ENCODE data around the gene PPME1.

DNA sequence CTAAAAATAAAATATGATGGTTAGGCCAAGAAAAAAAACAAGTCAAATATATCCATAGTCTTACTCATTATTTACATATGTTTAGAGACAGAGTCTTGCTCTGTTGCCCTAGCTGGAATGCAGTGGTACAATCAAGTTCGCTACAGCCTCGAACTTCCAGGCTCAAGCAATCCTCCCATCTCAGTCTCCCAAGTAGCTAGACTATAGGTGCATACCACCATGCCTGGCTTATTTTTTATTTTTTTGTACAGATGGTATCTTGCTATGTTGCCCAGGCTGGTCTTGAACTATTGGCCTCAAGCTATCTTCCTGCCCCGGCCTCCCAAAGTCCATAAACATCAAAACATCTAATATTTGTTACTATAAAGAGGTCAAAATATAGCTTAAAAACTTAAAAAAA is 36.4 kb upstream of the PPME1 start:
- TF ChIP-seq, protein P1, sequence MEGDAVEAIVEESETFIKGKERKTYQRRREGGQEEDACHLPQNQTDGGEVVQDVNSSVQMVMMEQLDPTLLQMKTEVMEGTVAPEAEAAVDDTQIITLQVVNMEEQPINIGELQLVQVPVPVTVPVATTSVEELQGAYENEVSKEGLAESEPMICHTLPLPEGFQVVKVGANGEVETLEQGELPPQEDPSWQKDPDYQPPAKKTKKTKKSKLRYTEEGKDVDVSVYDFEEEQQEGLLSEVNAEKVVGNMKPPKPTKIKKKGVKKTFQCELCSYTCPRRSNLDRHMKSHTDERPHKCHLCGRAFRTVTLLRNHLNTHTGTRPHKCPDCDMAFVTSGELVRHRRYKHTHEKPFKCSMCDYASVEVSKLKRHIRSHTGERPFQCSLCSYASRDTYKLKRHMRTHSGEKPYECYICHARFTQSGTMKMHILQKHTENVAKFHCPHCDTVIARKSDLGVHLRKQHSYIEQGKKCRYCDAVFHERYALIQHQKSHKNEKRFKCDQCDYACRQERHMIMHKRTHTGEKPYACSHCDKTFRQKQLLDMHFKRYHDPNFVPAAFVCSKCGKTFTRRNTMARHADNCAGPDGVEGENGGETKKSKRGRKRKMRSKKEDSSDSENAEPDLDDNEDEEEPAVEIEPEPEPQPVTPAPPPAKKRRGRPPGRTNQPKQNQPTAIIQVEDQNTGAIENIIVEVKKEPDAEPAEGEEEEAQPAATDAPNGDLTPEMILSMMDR (IDR thresholded peaks at IDR 0.05) = no peak
- TF ChIP-seq ZFX (IDR thresholded peaks at IDR 0.05; ENCODE audit: borderline replicate concordance) = no peak
